Activated naive CD4-positive, alpha-beta T cell treated with anti-CD3 and anti-CD28 coated beads, Interleukin-2, amount 50 U/mL, for 24 hours (primary cell): ENCODE data around the gene OVOL2.

ENCODE experiments used
- H3K27ac Mint-ChIP-seq: one replicate; pipeline ENCODE4 v1.8.0; 2021; ENCODE audit warnings: mild to moderate bottlenecking, mixed read lengths
- H3K27me3 Mint-ChIP-seq: one replicate; pipeline ENCODE4 v1.8.0; 2021; ENCODE audit warnings: mixed read lengths
- H3K36me3 Mint-ChIP-seq: one replicate; pipeline ENCODE4 v1.8.0; 2021; ENCODE audit warnings: mixed read lengths
- H3K4me1 Mint-ChIP-seq: one replicate; pipeline ENCODE4 v1.8.0; 2021; ENCODE audit warnings: mixed read lengths
- H3K4me3 Mint-ChIP-seq: one replicate; pipeline ENCODE4 v1.8.0; 2021; ENCODE audit warnings: mild to moderate bottlenecking, mixed read lengths
- H3K9me3 Mint-ChIP-seq: one replicate; pipeline ENCODE4 v1.8.0; 2021; ENCODE audit warnings: mixed read lengths

OVOL2 gene

GRCh38 chr20:17987988-17988387 lies 69.7 kb downstream of the OVOL2 start:
- H3K36me3 Mint-ChIP-seq = peaks cover 4% of the 10 kb centered on the region
- no peak overlapping the region for H3K4me3 Mint-ChIP-seq
- H3K27ac Mint-ChIP-seq = no peak overlapping the region
- H3K4me1 Mint-ChIP-seq = peaks cover 29% of the 10 kb centered on the region
- no peaks in the 10 kb centered on the region for H3K9me3 Mint-ChIP-seq
- H3K27me3 Mint-ChIP-seq = no peaks in the 10 kb centered on the region

- H3K4me1 Mint-ChIP-seq = peaks cover 18% of the 10 kb centered on the region
Measured at GRCh38 chr20:17985388-17986018, 72.2 kb downstream of the OVOL2 start.

GRCh38 chr20:17976305-17976704 lies 81.4 kb downstream of the OVOL2 start:
- H3K27ac Mint-ChIP-seq = no peak overlapping the region
- H3K36me3 Mint-ChIP-seq = peaks cover 13% of the 10 kb centered on the region
- H3K4me1 Mint-ChIP-seq = peaks cover 28% of the 10 kb centered on the region
- H3K9me3 Mint-ChIP-seq = no peaks in the 10 kb centered on the region
- no peaks in the 10 kb centered on the region for H3K27me3 Mint-ChIP-seq
- no peak overlapping the region for H3K4me3 Mint-ChIP-seq

More at GRCh38 chr20:17985388-17986018, 72.2 kb downstream of the OVOL2 start:
- H3K27me3 Mint-ChIP-seq = no peaks in the 10 kb centered on the region
- no peaks in the 10 kb centered on the region for H3K9me3 Mint-ChIP-seq
- peaks cover 6% of the 10 kb centered on the region for H3K36me3 Mint-ChIP-seq
- no peak overlapping the region for H3K27ac Mint-ChIP-seq
- H3K4me3 Mint-ChIP-seq = no peak overlapping the region
